GM19372 (cell line): ENCODE measurements around the gene CABCOCO1.
"Not testable (repeated sequence)": the region's sequence is repeated elsewhere in the genome, so short reads cannot be mapped to it uniquely, and the experiment has no call there.

Experiments
- ATAC-seq: cut with Tn5 transposase; IDR thresholded peaks from one replicate; pipeline ENCODE4 v1.9.1; 2021; ENCODE audit warnings: mild to moderate bottlenecking, low read depth, moderate library complexity; ENCODE audit not compliant: unreplicated experiment

CABCOCO1 gene

DNA sequence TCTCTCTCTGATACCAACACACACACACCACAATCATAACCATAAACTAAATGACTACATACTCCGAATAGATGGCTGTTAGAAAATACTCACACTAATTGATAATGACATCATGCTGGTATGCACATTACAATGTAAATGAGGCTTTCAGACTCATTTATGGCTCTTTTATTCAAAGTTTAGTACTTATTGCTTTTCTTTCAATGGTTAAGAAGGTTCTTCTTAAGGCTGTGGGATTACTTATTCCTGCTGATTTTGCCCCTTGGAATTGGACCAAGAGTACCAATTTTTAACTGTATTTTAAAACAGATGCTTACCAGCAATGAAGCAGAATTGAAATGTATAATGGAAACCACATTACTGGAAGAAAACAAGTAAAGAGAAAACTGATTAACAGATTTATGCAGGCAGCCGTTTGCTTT lies 20.6 kb upstream of the CABCOCO1 start:
- ATAC-seq, result no peak

DNA sequence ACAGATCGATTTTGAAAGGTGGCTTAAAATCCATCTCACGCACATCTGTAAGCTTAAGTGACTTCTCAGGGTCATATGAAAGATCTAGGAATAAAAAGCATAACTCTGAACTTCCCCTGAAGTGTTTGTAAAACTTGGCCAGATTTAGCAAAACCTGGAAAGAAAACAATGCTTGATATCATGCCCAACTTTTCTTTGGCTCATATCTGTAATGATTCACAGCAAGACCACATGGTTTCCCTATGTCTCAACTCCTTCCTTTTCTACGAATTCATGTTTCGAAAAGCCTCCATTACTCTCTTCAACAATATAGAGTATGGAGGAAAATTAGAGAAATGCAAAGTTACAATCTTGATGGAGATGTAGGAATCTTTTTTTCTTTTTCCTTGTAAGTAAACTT lies 20.1 kb upstream of the CABCOCO1 start:
- no peak for ATAC-seq

DNA sequence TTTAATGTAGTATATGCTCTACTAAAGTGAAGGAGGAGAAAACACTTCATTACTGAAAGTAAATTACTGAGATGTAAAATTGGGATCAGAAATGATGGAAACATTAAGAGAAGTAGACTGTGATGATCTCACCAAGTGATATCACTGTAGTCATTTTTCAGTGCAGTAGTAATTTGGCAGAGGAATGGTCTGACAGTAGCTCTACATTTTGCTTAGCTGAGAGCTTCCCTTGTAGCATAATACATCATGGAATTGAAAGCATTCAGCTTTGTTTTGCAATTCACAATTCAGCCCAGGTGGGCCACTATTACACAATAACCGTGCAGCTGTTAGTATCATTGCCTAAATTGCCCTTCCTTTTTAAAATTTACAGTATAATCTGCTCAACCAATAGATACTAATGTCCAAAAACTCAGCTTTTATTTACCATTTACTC lies 19.4 kb upstream of the CABCOCO1 start:
- ATAC-seq, result no peak

DNA sequence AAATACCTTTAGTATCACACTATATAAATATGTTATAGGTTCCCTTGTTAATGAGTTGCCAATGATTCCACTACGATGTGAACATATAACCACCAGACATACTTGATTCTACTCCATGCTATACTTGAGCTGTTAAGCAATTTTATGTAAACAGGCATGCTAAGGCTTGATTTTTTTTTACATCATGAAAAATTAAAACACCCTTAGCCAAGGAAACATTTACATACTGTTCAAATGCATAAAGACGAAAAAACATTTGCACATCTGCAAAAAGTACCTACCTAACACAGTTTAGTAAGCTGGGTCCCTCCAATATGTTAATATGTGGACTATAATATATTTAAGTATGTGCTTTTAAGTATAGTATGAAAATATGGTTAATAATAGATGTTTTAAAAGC lies 9.0 kb upstream of the CABCOCO1 start:
- no peak for ATAC-seq

DNA sequence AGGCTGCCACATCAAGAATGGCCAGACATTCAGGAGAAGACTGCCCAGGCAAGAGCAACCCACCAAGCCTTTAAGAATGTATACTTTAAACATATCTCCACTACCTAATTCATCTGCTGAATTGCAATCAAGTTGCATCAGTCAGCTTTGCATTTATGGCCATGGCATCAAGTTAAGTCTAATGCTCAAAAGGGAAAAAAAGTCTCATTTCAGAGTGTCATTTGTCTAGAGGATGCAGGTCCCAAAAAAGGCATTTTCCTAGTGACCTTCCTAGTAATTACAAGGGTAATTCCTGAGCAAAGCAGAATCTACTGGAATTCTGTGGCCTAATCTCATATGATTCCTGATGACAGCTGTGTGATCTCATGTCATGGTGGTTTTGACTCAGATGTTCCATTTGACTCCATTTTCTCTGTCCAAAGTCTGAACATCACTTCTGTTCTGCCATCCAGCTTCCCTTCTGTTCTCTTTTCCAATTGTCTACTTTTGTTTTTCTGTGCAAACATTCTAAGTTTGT lies 7.3 kb upstream of the CABCOCO1 start:
- ATAC-seq, result no peak

DNA sequence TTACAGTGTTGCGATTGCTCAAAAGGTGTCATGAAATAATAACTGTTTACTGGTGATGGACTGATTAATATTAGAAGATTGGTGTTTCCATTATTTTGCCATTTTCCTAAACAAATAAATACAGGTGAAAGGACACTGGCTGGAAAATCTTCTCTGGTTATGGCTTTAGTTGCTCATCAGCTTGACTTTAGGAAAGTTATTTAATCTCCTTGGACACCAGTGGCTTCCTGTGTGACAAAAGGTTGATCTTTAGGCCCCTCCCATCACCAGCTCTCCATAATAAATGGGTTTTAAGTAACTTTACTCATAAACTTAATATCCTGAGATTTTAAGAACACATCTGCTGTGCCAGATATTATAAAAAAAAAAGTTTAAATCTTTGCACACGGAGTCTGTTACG lies 737 bp downstream of the CABCOCO1 start:
- no peak for ATAC-seq

DNA sequence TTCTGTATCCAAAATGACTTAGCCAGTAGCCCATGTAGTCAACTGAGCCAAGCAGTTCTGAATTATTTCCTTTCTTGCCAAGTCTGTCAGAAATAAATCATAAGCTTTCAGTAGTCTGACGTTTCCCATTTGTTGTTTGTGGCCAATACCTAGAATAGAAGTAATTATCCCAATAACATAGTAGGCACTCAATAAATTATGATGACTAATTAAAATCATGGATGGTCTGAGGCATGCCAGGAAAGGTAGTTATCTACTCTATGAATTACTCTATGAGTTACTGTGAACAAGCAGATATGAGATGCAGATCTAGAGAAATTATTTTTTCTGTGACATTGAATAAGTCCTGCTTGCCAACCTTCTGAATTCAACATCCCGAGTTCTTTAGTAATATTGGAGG lies 2.3 kb downstream of the CABCOCO1 start:
- ATAC-seq, result no peak

DNA sequence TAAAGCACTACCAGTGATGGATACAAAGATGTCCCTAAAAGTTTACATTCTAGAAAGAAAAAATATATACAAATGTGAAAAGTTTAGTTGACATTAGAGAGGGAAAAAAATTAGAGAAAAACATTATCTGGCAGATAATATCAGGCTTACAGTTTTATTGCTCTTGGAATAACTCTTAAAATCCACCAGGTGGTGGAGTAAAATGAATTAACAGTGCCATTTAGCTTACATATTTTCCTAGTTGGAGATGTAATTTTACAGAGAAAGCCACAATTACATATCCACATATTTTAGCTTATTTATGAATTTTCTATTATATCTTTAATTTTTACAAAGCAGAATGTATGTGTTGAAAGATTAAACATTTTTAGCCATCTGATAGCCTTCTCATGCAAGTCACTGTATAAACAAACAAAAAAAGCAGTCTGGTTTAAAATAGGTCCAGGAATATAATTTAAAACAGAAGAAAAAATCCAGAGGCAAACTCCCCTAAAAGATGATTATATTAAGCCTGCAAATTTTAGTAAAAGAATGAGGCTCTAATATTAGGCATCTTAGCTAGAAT lies 6.5 kb downstream of the CABCOCO1 start:
- no peak for ATAC-seq

DNA sequence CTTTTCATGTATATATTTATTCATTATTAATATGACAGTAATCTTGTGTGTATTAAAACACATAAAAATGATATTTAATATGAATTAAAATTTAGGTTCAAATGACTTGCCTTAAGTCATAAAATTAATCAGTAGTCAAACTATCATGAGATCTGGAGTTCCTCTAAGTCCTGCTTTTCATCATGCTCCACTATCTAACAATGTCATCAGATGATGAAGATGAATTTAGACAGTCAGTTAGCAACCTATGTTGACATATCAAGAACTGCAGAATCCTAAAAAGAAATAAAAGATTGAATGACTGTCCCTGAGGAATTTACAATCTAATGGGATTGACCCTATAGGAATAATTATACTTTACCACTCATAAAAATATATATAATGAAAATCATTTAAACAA lies 7.1 kb downstream of the CABCOCO1 start:
- ATAC-seq, result no peak

DNA sequence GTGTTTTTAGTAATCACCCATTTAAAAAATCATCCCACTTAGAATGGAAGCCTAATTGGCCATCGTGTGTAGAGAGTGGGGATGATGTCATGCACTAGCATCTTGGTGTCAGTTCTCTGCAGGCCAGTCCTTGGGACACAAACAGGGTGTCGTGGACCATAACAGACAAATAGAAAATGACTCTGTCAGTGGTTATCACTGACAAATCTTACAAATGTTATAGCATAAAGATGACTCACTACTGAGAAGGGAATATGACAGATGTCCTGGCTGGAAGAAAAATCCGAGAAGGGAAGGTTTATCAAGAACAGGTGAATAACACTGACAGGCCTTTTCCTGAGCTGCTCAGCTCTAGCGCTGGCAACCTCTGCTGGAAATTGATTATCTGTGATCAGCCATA lies 10.6 kb downstream of the CABCOCO1 start:
- no peak for ATAC-seq

DNA sequence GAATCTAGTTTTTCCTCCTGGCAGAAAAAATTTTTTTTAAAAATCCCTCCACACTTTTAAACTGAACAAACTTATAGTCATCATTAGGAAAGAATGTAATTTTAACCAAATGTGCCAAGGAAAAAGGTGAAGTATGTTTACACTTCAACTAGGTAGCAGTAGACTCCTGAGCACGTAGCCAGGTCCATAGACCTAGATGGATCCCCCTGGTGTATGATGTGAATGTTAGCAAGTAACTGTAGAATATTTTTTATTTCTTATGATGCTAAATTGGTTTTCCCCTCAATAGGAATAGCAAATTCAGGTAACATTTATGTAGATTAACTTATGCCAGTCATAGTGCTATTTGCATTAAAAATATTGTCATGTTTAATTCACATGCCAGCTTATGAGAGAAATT lies 19.6 kb downstream of the CABCOCO1 start:
- ATAC-seq, result no peak

DNA sequence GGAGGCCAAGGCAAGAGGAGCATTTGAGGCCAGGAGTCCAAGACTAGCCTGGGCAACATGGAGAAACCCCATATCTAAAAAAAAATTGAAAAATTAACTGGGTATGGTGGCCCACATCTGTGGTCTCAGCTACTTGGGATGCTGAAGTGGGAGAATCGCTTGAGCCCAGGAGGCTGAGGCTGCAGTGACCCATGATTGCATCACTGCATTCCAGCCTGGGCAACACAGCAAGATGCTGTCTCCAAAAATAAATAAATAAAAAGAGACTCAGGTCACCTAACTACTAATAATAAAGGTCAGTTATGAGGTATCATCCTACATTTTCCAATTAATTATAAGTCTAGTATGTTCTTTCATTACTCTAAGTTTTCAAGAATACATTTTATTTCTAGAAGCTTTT lies 20.6 kb downstream of the CABCOCO1 start:
- no peak for ATAC-seq

DNA sequence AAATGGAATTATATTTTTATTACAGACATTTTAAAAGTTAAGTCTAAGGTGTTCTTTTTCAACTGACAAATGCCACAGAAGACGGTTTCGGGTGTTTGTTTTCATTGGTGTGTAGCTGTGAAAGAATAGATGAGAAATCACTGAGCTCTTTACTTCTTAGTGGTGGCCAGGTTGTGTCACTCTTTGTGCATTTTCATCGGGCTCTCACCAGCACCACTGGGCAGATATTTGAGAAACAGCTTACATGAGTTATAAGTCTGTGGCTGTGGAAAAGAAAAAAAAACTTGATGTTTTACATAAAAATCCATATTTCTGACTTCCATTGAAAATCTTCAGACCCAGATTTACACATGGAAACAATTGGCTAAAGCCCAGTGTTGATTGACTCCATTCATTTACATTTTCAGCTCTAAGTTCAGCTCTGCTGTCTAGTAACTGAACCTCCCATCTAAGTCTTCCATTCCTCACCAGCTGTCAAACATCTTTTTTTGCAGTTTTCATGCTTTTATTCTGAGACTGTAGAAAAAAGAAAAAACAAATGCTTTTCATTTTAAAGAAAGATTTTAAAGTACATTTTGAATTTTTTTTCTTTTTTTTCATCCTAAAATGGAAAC lies 22.3 kb downstream of the CABCOCO1 start:
- no peak for ATAC-seq

DNA sequence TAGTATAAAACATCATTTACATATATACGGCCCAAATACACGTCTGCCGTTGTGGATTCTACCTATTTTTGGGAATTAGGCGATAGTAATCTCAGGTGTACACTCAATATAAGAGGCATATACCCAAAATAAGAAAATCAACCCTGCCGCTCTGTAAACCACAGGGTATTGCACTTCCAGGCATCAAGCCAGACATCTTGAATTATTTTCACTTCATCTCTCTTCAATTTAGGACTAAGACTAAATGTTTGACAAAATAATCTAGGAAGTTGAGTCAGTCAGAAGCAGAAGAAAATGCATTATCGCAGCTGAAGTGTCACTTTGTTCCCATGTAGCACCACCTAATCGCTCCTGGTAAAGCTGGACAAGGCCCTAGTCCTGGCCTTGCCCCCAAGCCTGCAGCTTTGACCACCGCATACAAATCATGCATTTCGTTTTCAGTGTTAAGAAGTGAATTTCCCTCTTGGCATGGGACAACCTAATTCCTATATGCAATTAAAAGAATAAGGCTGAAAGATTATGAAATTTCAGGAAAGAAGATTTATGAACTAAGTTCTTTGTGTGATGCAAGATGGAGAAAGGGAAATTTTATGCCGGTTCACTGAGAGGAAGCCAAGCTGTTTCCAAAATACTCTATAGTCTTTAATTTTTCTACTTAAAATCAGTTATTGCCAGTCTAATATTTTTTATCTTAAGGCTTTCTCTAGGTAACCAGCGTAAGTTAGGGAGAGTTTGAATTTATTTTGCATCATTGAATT lies 26.0 kb downstream of the CABCOCO1 start:
- no peak for ATAC-seq

DNA sequence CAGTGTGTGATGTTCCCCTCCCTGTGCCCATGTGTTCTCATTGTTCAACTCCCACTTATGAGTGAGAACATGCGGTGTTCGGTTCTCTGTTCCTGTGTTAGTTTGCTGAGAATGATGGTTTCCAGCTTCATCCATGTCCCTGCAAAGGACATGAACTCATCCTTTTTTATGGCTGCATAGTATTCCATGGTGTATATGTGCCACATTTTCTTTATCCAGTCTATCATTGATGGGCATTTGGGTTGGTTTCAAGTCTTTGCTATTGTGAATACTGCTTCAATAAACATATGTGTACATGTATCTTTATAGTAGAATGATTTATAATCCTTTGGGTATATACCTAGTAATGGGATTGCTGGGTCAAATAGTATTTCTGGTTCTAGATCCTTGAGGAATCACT lies 28.9 kb downstream of the CABCOCO1 start:
- ATAC-seq, result not testable (repeated sequence)

DNA sequence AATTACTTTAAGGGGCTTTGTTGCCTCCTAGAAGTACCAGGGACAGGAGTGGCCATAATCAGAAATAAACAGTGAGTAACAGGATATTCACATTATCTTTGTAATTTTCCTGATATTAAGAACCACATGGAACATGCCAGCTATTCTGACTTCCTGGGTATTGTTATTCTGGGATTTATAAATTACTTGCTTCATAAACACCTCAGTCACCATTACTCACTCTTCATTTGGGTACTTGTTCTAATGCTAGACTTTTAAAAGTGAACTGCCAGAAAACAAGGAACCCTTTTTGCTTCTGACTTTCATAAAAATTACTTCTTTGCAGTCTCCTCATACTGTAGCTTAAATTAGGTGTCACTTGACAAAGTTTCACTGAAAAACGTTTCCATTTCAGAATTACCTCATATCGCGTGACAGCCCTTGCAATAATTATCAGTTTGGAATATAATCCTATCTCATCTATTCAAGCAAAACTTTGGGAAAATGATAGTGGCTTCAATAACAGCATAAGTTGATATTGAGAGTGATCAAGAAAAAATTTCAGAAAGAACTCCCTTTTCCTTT lies 29.8 kb downstream of the CABCOCO1 start:
- ATAC-seq, result no peak

DNA sequence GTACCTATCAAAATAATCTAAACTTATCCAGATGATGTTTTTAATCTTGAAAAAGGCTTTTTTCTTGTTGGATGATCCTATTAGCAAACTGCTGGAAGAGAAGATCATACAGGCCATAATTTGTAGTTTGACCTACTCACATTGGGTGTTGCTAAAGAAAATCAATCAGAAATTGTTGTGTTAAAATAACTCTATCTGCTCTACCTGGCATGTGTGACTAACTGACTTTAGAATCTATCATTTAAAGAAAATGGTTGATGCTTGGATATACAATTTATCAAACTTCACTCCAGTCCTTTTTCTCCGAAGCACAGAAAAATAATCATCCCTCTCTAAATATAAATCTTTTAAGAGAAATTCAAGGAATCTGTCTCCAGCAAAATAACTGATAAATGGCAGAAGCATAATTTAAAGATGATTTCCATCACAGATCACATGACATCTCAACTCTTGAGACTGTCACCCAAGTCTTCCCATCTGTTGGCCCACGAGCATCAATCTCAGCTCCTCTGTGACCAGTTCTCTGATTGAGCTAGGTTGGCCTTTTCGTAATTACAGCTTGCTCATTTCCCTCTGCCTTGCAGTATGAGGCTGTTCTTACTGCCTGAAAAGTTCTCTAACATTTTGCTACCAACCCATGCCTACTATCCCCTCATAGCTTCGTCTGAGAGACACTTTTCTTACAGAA lies 36.4 kb downstream of the CABCOCO1 start:
- no peak for ATAC-seq

DNA sequence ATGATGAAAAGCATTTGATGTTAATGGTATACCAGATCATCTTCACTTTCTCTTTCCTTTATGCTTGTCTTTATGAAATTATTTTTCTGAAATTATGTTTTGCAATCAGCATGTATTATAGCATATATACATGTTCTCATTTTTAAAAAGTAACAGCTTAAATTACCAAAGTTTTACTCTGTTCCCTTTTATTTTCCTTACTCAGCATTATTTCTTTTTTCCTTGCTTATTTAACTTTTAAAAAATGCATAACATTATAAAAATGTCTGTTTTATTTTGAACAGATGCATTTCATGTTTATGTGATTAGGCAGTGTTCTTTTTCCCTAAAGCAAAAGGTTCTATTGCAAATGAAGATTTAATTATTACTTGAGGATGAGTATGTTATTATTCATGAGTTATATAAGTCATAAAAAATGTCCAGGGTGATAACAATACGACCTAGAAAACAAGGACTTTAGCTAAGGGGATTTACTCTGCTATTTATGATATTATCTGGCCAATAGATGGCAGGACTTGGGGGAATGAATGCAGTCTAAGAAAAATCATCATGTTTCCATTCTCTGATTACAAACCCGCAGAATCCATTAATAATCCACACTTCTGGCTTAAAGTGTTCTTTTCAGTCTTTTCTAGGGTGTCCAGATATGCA lies 38.5 kb downstream of the CABCOCO1 start:
- no peak for ATAC-seq

DNA sequence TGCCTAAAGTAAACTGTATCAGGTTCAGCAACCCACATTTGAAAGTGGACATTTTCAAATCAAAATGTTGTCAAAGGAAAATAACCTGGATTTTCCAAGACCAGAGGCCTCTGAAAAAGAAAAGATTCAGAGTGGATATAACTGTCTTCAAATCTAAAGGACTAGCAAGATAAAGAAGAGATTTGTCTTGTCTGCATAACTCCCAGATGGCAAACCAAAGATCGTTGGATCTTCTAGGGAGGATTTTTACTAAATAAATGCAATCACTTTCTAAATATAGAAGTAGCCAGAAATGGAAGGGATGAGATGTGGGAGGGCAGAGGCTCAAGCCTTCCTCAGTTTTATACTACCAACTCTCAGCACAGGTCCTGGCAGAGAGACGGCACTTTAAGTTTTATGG lies 39.0 kb downstream of the CABCOCO1 start:
- ATAC-seq, result no peak

DNA sequence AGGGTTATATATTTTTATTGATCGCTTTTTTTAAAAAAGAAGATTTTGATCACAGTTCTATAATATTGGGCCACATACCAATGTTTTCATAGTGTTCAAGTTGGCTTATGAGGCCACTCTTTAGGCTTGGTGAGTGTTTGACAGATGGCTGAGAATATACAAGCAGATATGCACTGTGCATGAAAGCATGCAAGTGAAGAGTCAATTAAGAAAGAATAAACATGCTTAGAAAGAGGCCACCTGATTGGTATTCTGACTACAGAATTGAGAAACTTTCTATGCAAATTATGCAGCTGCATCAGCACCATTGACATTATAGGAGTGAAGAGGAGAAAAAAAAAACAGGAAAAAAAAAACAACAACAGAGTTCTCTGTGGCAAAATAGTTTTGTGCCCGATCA lies 39.9 kb downstream of the CABCOCO1 start:
- no peak for ATAC-seq
